Karpas-422 (cell line): Measurements from ENCODE around the gene CHADL. TPM values are rescaled to one million over a fixed set of nuclear protein-coding genes. Genes with fewer than 3 reads are reported as not detected.
A peak's percentile ranks its signal among the peaks of the same experiment; 100 is the strongest.
"Not testable (repeated sequence)": the region's sequence is repeated elsewhere in the genome, so short reads cannot be mapped to it uniquely, and the experiment has no call there.

Experiments used
- DNase-seq: peaks from one replicate; pipeline ENCODE4 v3.0.0-alpha.2; 2015
- H2AFZ ChIP-seq: fragments of 200-600 bp; sonication (generic); 2 replicates; pipeline ENCODE4 v1.6.1; 2014; ENCODE audit warnings: antibody characterized with exemption, low read length, mixed read lengths
- H3K27ac ChIP-seq: fragments of 200-600 bp; sonication (generic); 2 replicates; pipeline ENCODE4 v1.5.1; 2014; ENCODE audit warnings: mild to moderate bottlenecking, low read length, moderate library complexity
- H3K27me3 ChIP-seq: fragments of 200-600 bp; sonication (generic); 2 replicates; pipeline ENCODE4 v1.6.1; 2014; ENCODE audit warnings: low read length, mixed read lengths
- H3K36me3 ChIP-seq: fragments of 200-600 bp; sonication (generic); 2 replicates; pipeline ENCODE4 v1.6.1; 2014; ENCODE audit warnings: low read length, mixed read lengths; ENCODE audit not compliant: insufficient read depth
- H3K4me1 ChIP-seq: fragments of 200-600 bp; sonication (generic); 2 replicates; pipeline ENCODE4 v1.6.1; 2014; ENCODE audit warnings: mild to moderate bottlenecking, low read length, mixed read lengths
- H3K4me2 ChIP-seq: fragments of 200-600 bp; sonication (generic); 2 replicates; pipeline ENCODE4 v1.6.1; 2014; ENCODE audit warnings: low read length, low read depth, mild to moderate bottlenecking; ENCODE audit not compliant: poor library complexity, severe bottlenecking
- H3K4me3 ChIP-seq: fragments of 200-600 bp; sonication (generic); 2 replicates; pipeline ENCODE4 v1.5.1; 2014; ENCODE audit warnings: mild to moderate bottlenecking, antibody characterized with exemption, low read length, mixed read lengths
- H3K79me2 ChIP-seq: fragments of 200-600 bp; sonication (generic); 2 replicates; pipeline ENCODE4 v1.6.1; 2014; ENCODE audit warnings: mild to moderate bottlenecking, low read length, mixed read lengths
- H3K9ac ChIP-seq: fragments of 200-600 bp; sonication (generic); 2 replicates; pipeline ENCODE4 v1.6.0; 2014; ENCODE audit warnings: low read length
- H3K9me2 ChIP-seq: fragments of 200-600 bp; sonication (generic), shearing (Covaris generic); replicated peaks from 2 replicates; pipeline ENCODE4 v1.6.0; 2014; ENCODE audit warnings: mild to moderate bottlenecking, low read length, moderate library complexity; ENCODE audit not compliant: insufficient read depth
- H3K9me3 ChIP-seq: fragments of 300-700, 200-600 bp; sonication (generic); 2 replicates; pipeline ENCODE4 v1.6.1; 2014; ENCODE audit warnings: low read length, mixed read lengths
- H4K20me1 ChIP-seq: fragments of 200-600 bp; sonication (generic); 2 replicates; pipeline ENCODE4 v1.6.1; 2014; ENCODE audit warnings: mild to moderate bottlenecking, antibody characterized with exemption, low read length, low read depth; ENCODE audit not compliant: insufficient read depth
- total RNA-seq: library from RNA; depleted of rRNA; stranded (reverse); fragments of >200 nt; shearing (Covaris generic); gene quantifications from 2 replicates; pipeline ENCODE4 v1.2.3, GENCODE V29; 2014; ENCODE audit warnings: low replicate concordance

CHADL gene
- total RNA-seq, 1 experiment from 2014 or later = not detected

DNA sequence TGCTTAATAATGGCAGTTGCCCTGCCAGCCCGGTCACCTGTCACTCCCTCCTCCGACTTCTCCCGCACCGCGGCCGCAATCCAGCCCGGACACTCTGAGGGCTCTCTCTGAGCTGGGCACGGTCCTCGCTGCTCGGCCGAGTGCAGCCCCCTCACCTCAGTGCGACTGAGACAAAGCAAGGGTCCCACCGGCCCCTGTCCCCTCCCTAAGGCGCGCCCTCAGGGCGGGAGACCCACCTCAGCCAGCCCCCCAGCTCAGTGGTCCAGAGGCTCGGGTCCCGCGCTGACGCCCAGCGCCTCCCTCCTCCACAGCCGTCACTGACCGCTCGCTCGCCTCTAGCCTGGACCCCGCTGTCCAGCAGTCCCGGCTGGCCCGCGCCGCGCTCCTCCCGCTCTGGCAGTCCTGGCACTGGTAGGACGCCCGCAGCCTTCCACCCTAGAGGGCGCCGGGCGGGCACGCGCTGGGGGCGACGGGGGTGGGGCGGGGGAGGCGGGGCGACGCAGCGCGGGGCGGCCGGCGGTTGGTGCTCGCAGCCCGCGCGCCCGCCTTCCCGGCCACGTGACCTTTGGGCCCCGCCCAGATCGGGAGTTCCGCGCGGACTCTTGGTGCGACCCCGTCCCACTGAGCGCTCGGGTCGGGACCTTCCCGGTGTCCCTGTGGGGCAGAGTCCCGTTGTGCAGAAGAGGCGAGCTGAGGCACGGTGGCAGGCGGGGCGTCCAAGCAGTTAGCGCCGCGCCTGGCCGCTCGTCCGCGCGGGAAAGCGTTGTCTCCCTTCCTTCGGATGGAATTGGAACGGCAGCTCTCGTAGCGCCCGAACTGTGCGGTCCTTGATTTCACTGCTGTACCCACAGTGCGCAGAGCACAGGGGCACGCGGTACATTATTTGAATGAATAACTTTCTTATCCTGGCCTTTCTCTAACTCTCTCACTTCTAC, 43.4 kb downstream of the CHADL start:
- no peaks in the 10 kb centered on the region for H3K9me2 ChIP-seq
- peak overlapping the region; percentile 76 for H3K9ac ChIP-seq
- no peaks in the 10 kb centered on the region for H4K20me1 ChIP-seq
- H3K4me1 ChIP-seq = peaks cover 16% of the 10 kb centered on the region
- H3K27ac ChIP-seq = no peak overlapping the region
- no peaks in the 10 kb centered on the region for H3K27me3 ChIP-seq
- H3K36me3 ChIP-seq = no peaks in the 10 kb centered on the region
- H3K79me2 ChIP-seq = no peaks in the 10 kb centered on the region
- H3K9me3 ChIP-seq = no peaks in the 10 kb centered on the region
- peak; percentile 92 for DNase-seq
- peak overlapping the region; percentile 99 for H2AFZ ChIP-seq
- H3K4me3 ChIP-seq = peak overlapping the region; percentile 86
- peak overlapping the region; percentile 100 for H3K4me2 ChIP-seq

DNA sequence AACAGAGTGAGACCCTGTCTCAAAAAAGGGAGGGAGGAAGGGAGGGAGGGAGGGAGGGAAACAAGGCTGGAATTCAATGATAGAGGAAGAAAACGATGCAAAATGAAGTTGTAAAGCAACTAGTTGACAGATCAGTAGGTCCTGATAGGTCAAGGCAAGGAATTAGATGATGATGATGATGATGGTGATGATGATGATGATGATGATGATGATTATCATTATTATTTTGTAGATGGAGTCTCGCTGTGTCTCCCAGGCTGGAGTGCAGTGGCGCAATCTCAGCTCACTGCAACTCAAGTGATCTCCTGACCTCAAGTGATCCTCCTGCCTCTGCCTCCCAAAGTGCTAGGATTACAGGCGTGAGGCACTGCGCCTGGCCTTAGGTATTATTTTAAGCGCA, 46.9 kb downstream of the CHADL start:
- Histone ChIP-seq H3K9me3 (no peaks in the 10 kb centered on the region), H3K27me3 (no peaks in the 10 kb centered on the region), H3K9me2 (no peaks in the 10 kb centered on the region), H3K36me3 (no peaks in the 10 kb centered on the region), H4K20me1 (no peaks in the 10 kb centered on the region), H3K9ac (no peak overlapping the region), H3K27ac (no peak overlapping the region), H3K4me3 (no peak overlapping the region), H3K4me1 (peaks cover 16% of the 10 kb centered on the region), H3K4me2 (no peak overlapping the region), H3K79me2 (no peaks in the 10 kb centered on the region), H2AFZ (no peak overlapping the region)
- DNase-seq = no peak

DNA sequence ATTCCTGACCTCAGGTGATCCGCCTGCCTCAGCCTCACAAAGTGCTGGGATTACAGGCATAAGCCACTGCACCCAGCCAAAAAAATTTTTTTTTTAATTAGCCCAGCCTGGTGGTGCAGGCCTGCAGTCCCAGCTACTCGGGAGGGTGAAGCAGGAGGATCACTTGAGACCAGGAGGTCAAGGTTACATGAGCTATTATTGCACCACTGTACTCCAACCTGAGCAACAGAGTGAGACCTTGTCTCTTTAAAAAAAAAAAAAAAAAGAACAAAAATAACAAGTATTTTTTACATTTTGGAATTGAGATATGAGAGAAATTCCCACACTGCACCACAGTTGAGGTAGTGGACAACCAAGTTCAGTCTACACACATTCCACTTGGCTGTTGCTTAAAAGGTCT, 49.3 kb downstream of the CHADL start:
- Histone ChIP-seq H3K79me2 (no peaks in the 10 kb centered on the region), H4K20me1 (no peaks in the 10 kb centered on the region), H3K9ac (no peak overlapping the region), H2AFZ (no peak overlapping the region), H3K9me2 (no peaks in the 10 kb centered on the region), H3K27ac (no peak overlapping the region), H3K4me3 (no peak overlapping the region), H3K9me3 (no peaks in the 10 kb centered on the region), H3K27me3 (no peaks in the 10 kb centered on the region), H3K4me1 (no peaks in the 10 kb centered on the region), H3K36me3 (no peaks in the 10 kb centered on the region), H3K4me2 (no peak overlapping the region)
- no peak for DNase-seq

DNA sequence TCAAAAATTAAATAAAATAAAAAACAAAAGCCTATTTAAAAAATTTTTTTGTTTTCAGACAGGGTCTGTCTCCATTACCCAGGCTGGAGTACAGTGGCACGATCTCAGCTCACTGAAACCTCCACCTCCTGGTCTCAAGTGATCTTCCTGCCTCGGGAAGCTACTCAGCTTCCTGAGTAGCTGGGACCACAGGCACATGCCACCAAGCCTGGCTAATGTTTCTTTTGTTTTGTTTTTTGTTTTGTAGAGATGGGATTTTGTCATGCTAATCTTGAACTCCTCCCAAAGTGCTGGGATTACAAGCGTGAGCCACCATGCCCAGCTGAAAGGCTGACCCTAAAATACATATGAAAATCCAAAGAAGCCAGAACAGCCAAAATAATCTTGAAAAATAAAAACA, 56.1 kb downstream of the CHADL start:
- Histone ChIP-seq H3K9ac (no peak overlapping the region), H3K27ac (no peak overlapping the region), H3K9me3 (no peaks in the 10 kb centered on the region), H3K4me3 (no peak overlapping the region), H4K20me1 (peaks cover 7% of the 10 kb centered on the region; the same call in 1 of the 2 replicates), H3K27me3 (no peaks in the 10 kb centered on the region), H3K4me2 (no peak overlapping the region), H3K4me1 (no peaks in the 10 kb centered on the region), H3K36me3 (peaks cover 5% of the 10 kb centered on the region; the same call in 1 of the 2 replicates), H2AFZ (no peak overlapping the region), H3K9me2 (no peaks in the 10 kb centered on the region), H3K79me2 (no peaks in the 10 kb centered on the region)
- no peak for DNase-seq

DNA sequence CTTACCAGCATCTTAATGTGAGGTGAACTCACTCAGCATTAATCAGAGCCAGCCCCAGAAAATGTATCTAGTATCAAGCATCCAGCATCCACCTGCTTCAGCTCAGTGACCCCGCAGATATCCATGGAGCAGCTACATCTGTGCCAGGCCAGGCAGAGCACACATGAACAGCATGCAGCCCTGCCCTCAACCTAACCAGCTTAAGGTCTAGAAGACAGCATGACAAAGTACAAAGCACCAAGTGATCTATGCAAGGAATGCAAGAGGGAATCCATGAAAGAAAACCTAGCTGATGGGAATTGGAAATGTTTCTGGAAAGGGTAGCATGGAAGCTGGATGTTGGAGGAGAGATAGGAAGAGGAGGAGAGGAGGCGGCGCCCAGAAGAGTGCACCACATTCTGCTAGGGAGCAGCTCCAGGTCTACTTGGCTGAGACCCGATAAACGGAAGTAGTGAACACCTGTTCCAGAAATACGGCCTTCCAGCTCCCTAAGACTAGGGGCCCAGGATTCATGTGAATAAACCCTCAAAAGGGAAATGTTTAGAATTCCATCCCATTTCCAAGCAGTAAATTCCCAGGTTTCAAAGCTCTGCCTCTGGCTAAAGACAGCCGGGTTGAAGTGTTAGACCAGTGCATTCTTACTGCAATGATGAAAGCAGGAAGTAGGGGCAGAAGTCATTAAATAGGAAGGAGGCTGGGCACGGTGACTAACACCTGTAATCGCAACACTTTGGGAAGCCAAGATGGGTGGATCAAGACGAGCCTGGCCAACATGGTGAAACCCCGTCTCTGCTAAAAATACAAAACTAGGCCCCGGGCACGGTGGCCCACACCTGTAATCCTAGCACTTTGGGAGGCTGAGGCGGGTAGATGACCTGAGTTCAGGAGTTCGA, 59.1 kb downstream of the CHADL start:
- no peak overlapping the region for H3K27ac ChIP-seq
- peaks cover 12% of the 10 kb centered on the region for H3K4me1 ChIP-seq
- DNase-seq = peak; percentile 47
- no peaks in the 10 kb centered on the region for H3K9me3 ChIP-seq
- H3K36me3 ChIP-seq = peaks cover 28% of the 10 kb centered on the region
- no peak overlapping the region for H3K4me3 ChIP-seq
- H3K27me3 ChIP-seq = no peaks in the 10 kb centered on the region
- no peaks in the 10 kb centered on the region for H3K9me2 ChIP-seq
- no peak overlapping the region for H3K9ac ChIP-seq
- H2AFZ ChIP-seq = no peak overlapping the region
- no peak overlapping the region for H3K4me2 ChIP-seq
- H4K20me1 ChIP-seq = peaks cover 20% of the 10 kb centered on the region; the same call in 1 of the 2 replicates
- no peaks in the 10 kb centered on the region for H3K79me2 ChIP-seq

DNA sequence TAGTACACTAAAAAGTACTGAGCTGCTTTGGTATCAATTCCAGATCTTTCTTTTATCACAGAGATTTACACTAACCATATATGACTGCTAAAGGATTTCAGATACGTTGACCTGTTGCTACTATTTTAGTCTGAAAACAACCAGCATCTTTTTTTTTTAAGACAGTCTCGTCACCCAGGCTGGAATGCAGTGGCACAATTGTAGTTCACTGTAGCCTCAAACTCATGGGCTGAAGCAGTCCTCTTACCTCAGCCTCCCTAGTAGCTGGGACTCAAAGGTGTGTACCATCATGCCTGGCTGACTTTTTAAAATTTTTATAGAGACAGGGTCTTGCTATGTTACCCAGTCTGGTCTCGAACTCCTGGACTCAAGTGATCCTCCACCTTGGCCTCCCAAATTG, 59.8 kb downstream of the CHADL start:
- Histone ChIP-seq H3K79me2 (no peaks in the 10 kb centered on the region), H3K27me3 (no peaks in the 10 kb centered on the region), H3K9me2 (no peaks in the 10 kb centered on the region), H3K4me2 (no peak overlapping the region), H2AFZ (no peak overlapping the region), H4K20me1 (peaks cover 26% of the 10 kb centered on the region; the same call in 1 of the 2 replicates), H3K4me3 (no peak overlapping the region), H3K4me1 (peaks cover 12% of the 10 kb centered on the region), H3K36me3 (peaks cover 34% of the 10 kb centered on the region), H3K9me3 (no peaks in the 10 kb centered on the region), H3K9ac (no peak overlapping the region), H3K27ac (no peak overlapping the region)
- DNase-seq = no peak

DNA sequence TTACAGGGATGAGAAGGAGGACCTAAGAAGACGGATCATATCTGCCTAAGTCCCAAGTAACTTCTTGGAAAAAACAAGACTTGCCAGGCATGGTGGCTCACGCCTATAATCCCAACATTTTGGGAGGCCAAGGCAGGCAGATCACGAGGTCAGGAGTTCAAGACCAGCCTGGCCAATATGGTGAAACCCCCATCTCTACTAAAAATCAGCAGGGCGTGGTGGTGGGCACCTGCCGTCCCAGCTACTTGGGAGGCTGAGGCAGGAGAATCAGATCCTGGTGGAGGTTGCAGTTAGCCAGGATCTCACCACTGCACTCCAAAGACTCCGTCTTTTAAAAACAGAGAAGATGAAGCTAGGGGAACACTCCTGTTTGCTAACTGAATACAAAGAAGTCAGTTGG, 60.4 kb downstream of the CHADL start:
- not testable (repeated sequence) for DNase-seq, H3K27ac ChIP-seq, H2AFZ ChIP-seq, H3K79me2 ChIP-seq, H3K27me3 ChIP-seq, H3K4me3 ChIP-seq, H3K9me3 ChIP-seq, H3K4me2 ChIP-seq, H3K9ac ChIP-seq, H3K9me2 ChIP-seq
- H3K4me1 ChIP-seq = peaks cover 12% of the 10 kb centered on the region
- H4K20me1 ChIP-seq = peaks cover 31% of the 10 kb centered on the region; the same call in 1 of the 2 replicates
- peaks cover 40% of the 10 kb centered on the region for H3K36me3 ChIP-seq
